Gastroesophageal sphincter (tissue), 4 donors: ENCODE data around the gene ITGB5. TPM values are rescaled to one million over a fixed set of nuclear protein-coding genes. Genes with fewer than 3 reads are reported as not detected.

Experiments
- ATAC-seq: fragments of 150-250 bp; one replicate; pipeline ENCODE4 v1.9.1; 2016; ENCODE audit warnings: mild to moderate bottlenecking, moderate library complexity
- H3K27ac ChIP-seq, 4 donors: fragments of 200-600 bp; sonication (generic) in 3 of 4; 1 replicate in 3 of 4; 2 replicates in 1 of 4; pipeline ENCODE4 v1.5.1; 2016 to 2019
- H3K27me3 ChIP-seq: fragments of 200-600 bp; sonication (generic); one replicate; pipeline ENCODE4 v1.5.1; 2019
- H3K36me3 ChIP-seq, 2 donors: fragments of 200-600 bp; sonication (generic); one replicate each; pipeline ENCODE4 v1.5.1; 2019; ENCODE audit warnings: control low read depth in 1 of 2
- H3K4me1 ChIP-seq, 3 donors: fragments of 200-600 bp; sonication (generic); 1 replicate in 2 of 3; 2 replicates in 1 of 3; pipeline ENCODE4 v1.5.1; 2016 to 2019; ENCODE audit warnings: control low read depth in 2 of 3
- H3K4me3 ChIP-seq, 2 donors: fragments of 200-600 bp; sonication (generic); one replicate each; pipeline ENCODE4 v1.5.1; 2019; ENCODE audit warnings: mild to moderate bottlenecking in 1 of 2, moderate library complexity in 1 of 2
- H3K9me3 ChIP-seq, 3 donors: fragments of 200-600 bp; sonication (generic); one replicate each; pipeline ENCODE4 v1.5.1; 2017 to 2019; ENCODE audit warnings: control low read depth in 2 of 3
- CTCF ChIP-seq, 4 experiments: fragments of 200-600 bp in 2 of 4; fragments of 450-650 bp in 2 of 4; sonication (generic) in 1 of 4; IDR thresholded peaks; one replicate each; pipeline ENCODE4 v1.5.1; 2017 to 2019; ENCODE audit warnings: antibody characterized with exemption in 4 of 4, mild to moderate bottlenecking in 2 of 4, moderate library complexity in 2 of 4
- EP300 ChIP-seq: sonication (generic); formaldehyde crosslinking; IDR thresholded peaks from one replicate; pipeline ENCODE4 v1.6.1; 2017; ENCODE audit warnings: antibody characterized with exemption, mild to moderate bottlenecking
- POLR2A ChIP-seq, 2 donors: fragments of 450-650 bp; IDR thresholded peaks; one replicate each; pipeline ENCODE4 v1.6.1; 2017; ENCODE audit warnings: antibody characterized with exemption in 2 of 2, mild to moderate bottlenecking in 2 of 2, moderate library complexity in 1 of 2
- POLR2AphosphoS5 ChIP-seq: sonication (generic); formaldehyde crosslinking; IDR thresholded peaks from one replicate; pipeline ENCODE4 v1.6.1; 2017; ENCODE audit warnings: antibody characterized with exemption
- WGBS, 2 donors: methylation state at CpG; one replicate each; pipeline ENCODE4 v1.1.5; 2018; ENCODE audit warnings: low coverage in 1 of 2; 5-methylcytosine and 5-hydroxymethylcytosine counted together
- total RNA-seq, 4 donors: library from RNA; depleted of rRNA; stranded (reverse); fragments of >200 nt; gene quantifications; one replicate each; pipeline ENCODE4 v1.1.0, GENCODE V29; 2016

The ITGB5 gene
- total RNA-seq, 4 donors from 2014 or later: 125 to 312 (median 151) TPM

- Histone ChIP-seq H3K9me3 (no peaks in the 10 kb centered on the region), H3K4me1 (peaks cover 0 to 19% (median 0%) of the 10 kb centered on the region in 3 donors), H3K4me3 (no peak overlapping the region), H3K36me3 (peaks cover 0 to 56% of the 10 kb centered on the region in 2 donors), H3K27me3 (no peaks in the 10 kb centered on the region), H3K27ac (peak overlapping the region in 1 of 4 donors; percentile 73)
- TF ChIP-seq POLR2A (IDR thresholded peaks at IDR 0.05) (no peak), EP300 (no peak), POLR2AphosphoS5 (no peak), CTCF (IDR thresholded peaks at IDR 0.05) (no peak)
- no peak for ATAC-seq
- 73 to 100% methylated on average over 1 to 2 of the region's 8 CpGs for WGBS, 2 donors
Measured at GRCh38 chr3:124763206-124763605, 124.0 kb downstream of the ITGB5 start.

- 83 to 88% methylated on average over 4 of the region's 4 CpGs for WGBS, 2 donors
- Histone ChIP-seq H3K36me3 (peaks cover 0 to 51% of the 10 kb centered on the region in 2 donors), H3K27ac (peak overlapping the region in 3 of 4 donors; percentile 63 to 73 (median 69)), H3K4me1 (peaks cover 0 to 19% (median 0%) of the 10 kb centered on the region in 3 donors), H3K9me3 (no peaks in the 10 kb centered on the region), H3K27me3 (no peaks in the 10 kb centered on the region), H3K4me3 (no peak overlapping the region)
- no peak for TF ChIP-seq CTCF (IDR thresholded peaks at IDR 0.05)
- TF ChIP-seq EP300: no peak
- TF ChIP-seq POLR2A (IDR thresholded peaks at IDR 0.05): no peak
- no peak for TF ChIP-seq POLR2AphosphoS5
- ATAC-seq: no peak
Measured at GRCh38 chr3:124762661-124763011, 124.5 kb downstream of the ITGB5 start.

- peak overlapping the region; percentile 57 to 73 (median 66) for H3K27ac ChIP-seq
- no peak overlapping the region for H3K4me3 ChIP-seq
- ATAC-seq: no peak
- H3K4me1 ChIP-seq: peaks cover 0 to 19% (median 0%) of the 10 kb centered on the region in 3 donors
- H3K27me3 ChIP-seq: no peaks in the 10 kb centered on the region
- no peaks in the 10 kb centered on the region for H3K9me3 ChIP-seq
- no peak for TF ChIP-seq POLR2AphosphoS5
- no peak for TF ChIP-seq POLR2A (IDR thresholded peaks at IDR 0.05)
- TF ChIP-seq CTCF (IDR thresholded peaks at IDR 0.05): no peak
- no peak for TF ChIP-seq EP300
- peaks cover 0 to 45% of the 10 kb centered on the region in 2 donors for H3K36me3 ChIP-seq
- WGBS, 2 donors: 51 to 69% methylated on average over 4 to 6 of the region's 6 CpGs
Measured at GRCh38 chr3:124761935-124762660, 125.1 kb downstream of the ITGB5 start.

- H3K36me3 ChIP-seq: peaks cover 0 to 38% of the 10 kb centered on the region in 2 donors
- 5 to 19% methylated on average over 6 to 9 of the region's 15 CpGs for WGBS, 2 donors
- no peaks in the 10 kb centered on the region for H3K27me3 ChIP-seq
- ATAC-seq: peak; percentile 96
- H3K9me3 ChIP-seq: no peaks in the 10 kb centered on the region
- H3K27ac ChIP-seq: peak overlapping the region; percentile 57 to 73 (median 66)
- H3K4me1 ChIP-seq: peaks cover 0 to 19% (median 0%) of the 10 kb centered on the region in 3 donors
- TF ChIP-seq POLR2AphosphoS5 (peak; percentile 82), EP300 (peak; percentile 74), CTCF (IDR thresholded peaks at IDR 0.05) (peak; percentile 95 to 98 (median 96)), POLR2A (IDR thresholded peaks at IDR 0.05) (no peak)
- H3K4me3 ChIP-seq: no peak overlapping the region
Measured at GRCh38 chr3:124761250-124761796, 125.8 kb downstream of the ITGB5 start.
